WERI-Rb-1 (cell line): ENCODE measurements around the gene KCNH2.

Experiments
- DNase-seq: peaks from one replicate; pipeline ENCODE4 v3.0.0-alpha.2; 2020
- H3K27ac ChIP-seq: fragments of 250-450 bp; sonication (Bioruptor Pico); 2 replicates; pipeline ENCODE4 v1.5.1; 2020; ENCODE audit warnings: mild to moderate bottlenecking, moderate library complexity
- H3K27me3 ChIP-seq: fragments of 250-450 bp; sonication (Bioruptor Pico); 2 replicates; pipeline ENCODE4 v1.5.1; 2021; ENCODE audit warnings: mild to moderate bottlenecking, low read depth, moderate library complexity; ENCODE audit not compliant: insufficient read depth, severe bottlenecking
- H3K36me3 ChIP-seq: fragments of 250-450 bp; sonication (Bioruptor Pico); 2 replicates; pipeline ENCODE4 v1.5.1; 2020; ENCODE audit warnings: mild to moderate bottlenecking, moderate library complexity
- H3K4me3 ChIP-seq: 2 replicates; pipeline ENCODE4 v1.5.1; 2011; ENCODE audit warnings: low read depth, mild to moderate bottlenecking, control low read depth, low read length
- H3K9me3 ChIP-seq: fragments of 250-450 bp; sonication (Bioruptor Pico); 2 replicates; pipeline ENCODE4 v1.5.1; 2021; ENCODE audit warnings: mild to moderate bottlenecking, moderate library complexity; ENCODE audit not compliant: severe bottlenecking
- CTCF ChIP-seq: IDR thresholded peaks from 2 replicates; pipeline ENCODE4 v1.5.1; 2011; ENCODE audit warnings: low read depth, mild to moderate bottlenecking, control low read depth, inconsistent platforms, low read length

KCNH2 gene

GRCh38 chr7:150924369-150924781, 53.7 kb downstream of the KCNH2 start:
- Histone ChIP-seq H3K9me3 (no peaks in the 10 kb centered on the region), H3K36me3 (no peaks in the 10 kb centered on the region), H3K4me3 (no peak overlapping the region), H3K27ac (no peak overlapping the region), H3K27me3 (no peaks in the 10 kb centered on the region)
- DNase-seq: no peak
- no peak for TF ChIP-seq CTCF

GRCh38 chr7:150923802-150924201, 54.3 kb downstream of the KCNH2 start:
- H3K36me3 ChIP-seq: no peaks in the 10 kb centered on the region
- H3K27ac ChIP-seq: no peak overlapping the region
- TF ChIP-seq CTCF: no peak
- no peak overlapping the region for H3K4me3 ChIP-seq
- no peaks in the 10 kb centered on the region for H3K9me3 ChIP-seq
- DNase-seq: no peak
- H3K27me3 ChIP-seq: no peaks in the 10 kb centered on the region

GRCh38 chr7:150923196-150923595, 54.9 kb downstream of the KCNH2 start:
- Histone ChIP-seq H3K9me3 (no peaks in the 10 kb centered on the region), H3K4me3 (no peak overlapping the region), H3K36me3 (no peaks in the 10 kb centered on the region), H3K27me3 (no peaks in the 10 kb centered on the region), H3K27ac (no peak overlapping the region)
- TF ChIP-seq CTCF: no peak
- DNase-seq: no peak

- no peaks in the 10 kb centered on the region for H3K27me3 ChIP-seq
- no peak overlapping the region for H3K4me3 ChIP-seq
- no peaks in the 10 kb centered on the region for H3K36me3 ChIP-seq
- no peaks in the 10 kb centered on the region for H3K9me3 ChIP-seq
- TF ChIP-seq CTCF: no peak
- no peak overlapping the region for H3K27ac ChIP-seq
- no peak for DNase-seq
Measured at GRCh38 chr7:150919160-150919559, 59.0 kb downstream of the KCNH2 start.

- H3K27ac ChIP-seq: no peak overlapping the region
- H3K9me3 ChIP-seq: no peaks in the 10 kb centered on the region
- TF ChIP-seq CTCF: no peak
- DNase-seq: no peak
- H3K27me3 ChIP-seq: no peaks in the 10 kb centered on the region
- H3K4me3 ChIP-seq: no peak overlapping the region
- no peaks in the 10 kb centered on the region for H3K36me3 ChIP-seq
Measured at GRCh38 chr7:150918378-150918777, 59.7 kb downstream of the KCNH2 start.

GRCh38 chr7:150917969-150918368, 60.2 kb downstream of the KCNH2 start:
- Histone ChIP-seq H3K27me3 (no peaks in the 10 kb centered on the region), H3K27ac (no peak overlapping the region), H3K4me3 (no peak overlapping the region), H3K9me3 (no peaks in the 10 kb centered on the region), H3K36me3 (no peaks in the 10 kb centered on the region)
- TF ChIP-seq CTCF: no peak
- no peak for DNase-seq
